ENCODE results near the gene MYMK. TPM values are rescaled to one million over a fixed set of nuclear protein-coding genes. Genes with fewer than 3 reads are reported as not detected.

The MYMK gene
- total RNA-seq, 2 donors from 2014 or later, result not detected

DNA sequence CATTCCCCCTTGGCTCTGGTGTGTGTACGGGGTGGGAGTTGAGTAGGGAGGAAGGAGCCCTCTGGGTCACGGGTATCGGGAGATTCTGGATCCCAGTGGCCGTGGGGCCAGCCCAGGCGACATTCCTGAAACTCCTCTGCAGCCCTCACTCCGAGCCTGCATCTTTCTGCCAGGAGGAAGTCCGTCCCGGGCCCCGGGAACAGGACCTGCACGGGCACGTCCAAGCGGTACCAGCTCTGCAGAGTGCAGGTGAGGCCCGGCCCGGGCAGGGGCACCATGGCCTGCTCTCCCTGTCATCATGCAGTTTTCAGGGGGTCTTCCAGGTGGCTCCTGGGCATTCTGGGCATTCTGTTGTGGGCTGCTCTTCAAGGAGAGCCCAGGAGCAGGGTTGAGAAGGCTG, 13.4 kb upstream of the MYMK start:
- TF ChIP-seq, protein P1, sequence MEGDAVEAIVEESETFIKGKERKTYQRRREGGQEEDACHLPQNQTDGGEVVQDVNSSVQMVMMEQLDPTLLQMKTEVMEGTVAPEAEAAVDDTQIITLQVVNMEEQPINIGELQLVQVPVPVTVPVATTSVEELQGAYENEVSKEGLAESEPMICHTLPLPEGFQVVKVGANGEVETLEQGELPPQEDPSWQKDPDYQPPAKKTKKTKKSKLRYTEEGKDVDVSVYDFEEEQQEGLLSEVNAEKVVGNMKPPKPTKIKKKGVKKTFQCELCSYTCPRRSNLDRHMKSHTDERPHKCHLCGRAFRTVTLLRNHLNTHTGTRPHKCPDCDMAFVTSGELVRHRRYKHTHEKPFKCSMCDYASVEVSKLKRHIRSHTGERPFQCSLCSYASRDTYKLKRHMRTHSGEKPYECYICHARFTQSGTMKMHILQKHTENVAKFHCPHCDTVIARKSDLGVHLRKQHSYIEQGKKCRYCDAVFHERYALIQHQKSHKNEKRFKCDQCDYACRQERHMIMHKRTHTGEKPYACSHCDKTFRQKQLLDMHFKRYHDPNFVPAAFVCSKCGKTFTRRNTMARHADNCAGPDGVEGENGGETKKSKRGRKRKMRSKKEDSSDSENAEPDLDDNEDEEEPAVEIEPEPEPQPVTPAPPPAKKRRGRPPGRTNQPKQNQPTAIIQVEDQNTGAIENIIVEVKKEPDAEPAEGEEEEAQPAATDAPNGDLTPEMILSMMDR (conservative IDR thresholded peaks at IDR 0.05), result no peak
- DNase-seq, result no peak
- Mint-ChIP-seq H3K9me3 (no peaks in the 10 kb centered on the region), H3K4me1 (peaks cover 4% of the 10 kb centered on the region), H3K27me3 (ENCODE audit: insufficient read depth) (peaks cover 13% of the 10 kb centered on the region), H3K27ac (no peak overlapping the region), H3K4me3 (no peak overlapping the region), H3K36me3 (ENCODE audit: low read depth) (no peaks in the 10 kb centered on the region)
- 92 to 95% methylated on average over 12 to 14 of the region's 14 CpGs for WGBS, 2 experiments (ENCODE audit: insufficient coverage in 1 of 2, insufficient read length in 1 of 2)
- peaks cover 11% of the 10 kb centered on the region for H3K27me3 ChIP-seq (ENCODE audit: control insufficient read depth, insufficient read depth, low read length, poor library complexity, severe bottlenecking)
- H3K4me3 ChIP-seq (ENCODE audit: low read length), result no peak overlapping the region
- H3K9ac ChIP-seq (ENCODE audit: extremely low read depth, low read length, poor library complexity, severe bottlenecking), result no peak overlapping the region
- H3K9me3 ChIP-seq (ENCODE audit: control insufficient read depth, low read length), result no peaks in the 10 kb centered on the region
- no peak overlapping the region for H3K27ac ChIP-seq (ENCODE audit: low read depth, low read length)
- H3K4me1 ChIP-seq (ENCODE audit: control insufficient read depth, insufficient read depth, low read length), result no peaks in the 10 kb centered on the region
- no peaks in the 10 kb centered on the region for H3K36me3 ChIP-seq (ENCODE audit: control insufficient read depth, insufficient read depth, low read length)

DNA sequence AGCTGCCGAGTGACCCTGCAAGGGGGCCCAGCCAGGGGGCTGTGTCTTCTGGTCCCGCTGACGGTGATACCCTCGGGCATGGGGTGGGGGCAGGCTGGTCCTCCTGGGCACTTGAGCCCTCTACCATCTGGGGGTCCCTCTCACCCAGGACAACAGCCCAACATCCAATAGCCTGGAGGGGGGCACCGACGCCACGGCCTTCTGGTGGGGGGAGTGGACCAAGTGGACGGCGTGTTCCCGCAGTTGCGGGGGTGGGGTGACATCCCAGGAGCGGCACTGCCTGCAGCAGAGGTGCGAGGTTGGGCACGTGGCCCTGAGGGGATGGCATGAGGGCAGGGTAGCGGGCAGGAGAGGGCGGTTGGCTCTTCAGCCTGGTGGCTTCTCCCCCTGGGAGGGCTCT, 12.5 kb upstream of the MYMK start:
- H3K9me3 ChIP-seq (ENCODE audit: control insufficient read depth, low read length), result no peaks in the 10 kb centered on the region
- Mint-ChIP-seq H3K36me3 (ENCODE audit: low read depth) (no peaks in the 10 kb centered on the region), H3K27ac (no peak overlapping the region), H3K4me3 (no peak overlapping the region), H3K9me3 (no peaks in the 10 kb centered on the region), H3K27me3 (ENCODE audit: insufficient read depth) (peaks cover 14% of the 10 kb centered on the region), H3K4me1 (peaks cover 4% of the 10 kb centered on the region)
- H3K9ac ChIP-seq (ENCODE audit: extremely low read depth, low read length, poor library complexity, severe bottlenecking), result no peak overlapping the region
- no peak overlapping the region for H3K4me3 ChIP-seq (ENCODE audit: low read length)
- H3K27me3 ChIP-seq (ENCODE audit: control insufficient read depth, insufficient read depth, low read length, poor library complexity, severe bottlenecking), result peaks cover 11% of the 10 kb centered on the region
- TF ChIP-seq, protein P1 (conservative IDR thresholded peaks at IDR 0.05), result no peak
- no peaks in the 10 kb centered on the region for H3K36me3 ChIP-seq (ENCODE audit: control insufficient read depth, insufficient read depth, low read length)
- H3K27ac ChIP-seq (ENCODE audit: low read depth, low read length), result no peak overlapping the region
- 95% methylated on average over 4 to 16 of the region's 16 CpGs for WGBS, 2 experiments (ENCODE audit: insufficient coverage in 1 of 2, insufficient read length in 1 of 2)
- DNase-seq, result no peak
- no peaks in the 10 kb centered on the region for H3K4me1 ChIP-seq (ENCODE audit: control insufficient read depth, insufficient read depth, low read length)

DNA sequence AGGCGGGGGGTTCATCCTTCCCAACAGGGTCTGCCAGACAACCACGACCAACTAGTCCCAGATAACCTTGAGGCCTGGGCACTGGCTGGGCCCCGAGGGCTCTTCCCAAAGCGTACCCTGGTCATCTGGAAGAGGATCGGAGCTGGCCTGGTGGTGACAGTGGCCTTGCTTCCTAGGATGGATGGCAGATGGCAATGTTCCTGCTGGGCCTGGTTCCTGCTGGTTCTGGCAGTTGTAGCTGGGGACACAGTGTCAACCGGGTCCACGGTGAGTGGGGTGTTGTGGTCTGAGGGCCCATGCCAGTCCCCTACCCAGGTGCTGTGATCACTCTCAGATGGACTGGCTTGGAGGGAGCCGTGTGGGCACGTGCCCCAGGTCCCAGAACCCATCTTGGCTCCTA, 11.8 kb upstream of the MYMK start:
- TF ChIP-seq, protein P1 (conservative IDR thresholded peaks at IDR 0.05), result no peak
- no peak overlapping the region for H3K9ac ChIP-seq (ENCODE audit: extremely low read depth, low read length, poor library complexity, severe bottlenecking)
- H3K4me1 ChIP-seq (ENCODE audit: control insufficient read depth, insufficient read depth, low read length), result no peaks in the 10 kb centered on the region
- no peaks in the 10 kb centered on the region for H3K9me3 Mint-ChIP-seq
- H3K27ac ChIP-seq (ENCODE audit: low read depth, low read length), result no peak overlapping the region
- H3K36me3 ChIP-seq (ENCODE audit: control insufficient read depth, insufficient read depth, low read length), result no peaks in the 10 kb centered on the region
- no peak overlapping the region for H3K4me3 ChIP-seq (ENCODE audit: low read length)
- H3K27me3 ChIP-seq (ENCODE audit: control insufficient read depth, insufficient read depth, low read length, poor library complexity, severe bottlenecking), result peaks cover 11% of the 10 kb centered on the region
- H3K9me3 ChIP-seq (ENCODE audit: control insufficient read depth, low read length), result no peaks in the 10 kb centered on the region
- WGBS, 2 experiments (ENCODE audit: insufficient coverage in 1 of 2, insufficient read length in 1 of 2), result 93 to 100% methylated on average over 9 of the region's 9 CpGs
- H3K27ac Mint-ChIP-seq, result no peak overlapping the region
- H3K4me1 Mint-ChIP-seq, result peaks cover 4% of the 10 kb centered on the region
- H3K36me3 Mint-ChIP-seq (ENCODE audit: low read depth), result no peaks in the 10 kb centered on the region
- DNase-seq, result no peak
- H3K4me3 Mint-ChIP-seq, result no peak overlapping the region
- peaks cover 14% of the 10 kb centered on the region for H3K27me3 Mint-ChIP-seq (ENCODE audit: insufficient read depth)
